Measurements from ENCODE around the gene PRCP.
A peak's percentile ranks its signal among the peaks of the same experiment; 100 is the strongest.

Gene PRCP

DNA sequence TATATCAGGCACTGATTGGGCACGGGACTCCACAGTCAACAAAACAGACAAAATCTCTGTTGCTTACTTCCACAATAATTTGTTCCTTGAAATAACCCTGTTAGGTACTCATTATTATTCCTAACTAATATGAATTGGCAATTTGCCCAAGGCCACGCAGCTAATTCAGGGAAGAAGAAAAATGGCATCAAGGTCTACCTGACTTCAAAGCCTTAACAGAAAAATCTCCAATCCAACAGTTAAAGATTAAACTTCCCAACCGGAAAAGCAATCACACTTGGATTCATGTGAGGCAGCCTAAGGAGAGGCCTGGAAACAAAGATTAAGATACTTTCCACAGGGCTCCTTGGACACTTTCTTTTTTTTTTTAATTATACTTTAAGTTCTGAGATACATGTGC is 68.9 kb downstream of the PRCP start:
- DNase-seq = no peak

DNA sequence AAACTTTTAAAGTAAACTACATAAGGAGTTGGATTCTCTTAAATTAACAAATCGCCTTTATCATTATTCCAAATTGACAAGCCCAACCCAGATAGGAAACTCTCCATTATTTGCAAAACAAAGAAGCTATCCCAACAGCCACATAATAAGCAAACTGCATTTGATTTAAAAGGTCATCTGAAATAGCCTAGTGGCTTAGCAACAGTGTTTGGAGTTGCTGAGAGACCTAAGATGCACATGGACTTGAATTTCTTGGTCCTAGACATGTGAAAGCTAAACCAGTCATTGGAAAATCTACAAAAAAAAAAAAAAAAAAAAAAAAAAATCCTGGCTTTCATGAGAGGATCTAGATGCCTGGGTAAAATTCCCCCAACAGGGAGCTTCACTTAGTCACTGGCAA is 69.5 kb downstream of the PRCP start:
- DNase-seq = no peak

DNA sequence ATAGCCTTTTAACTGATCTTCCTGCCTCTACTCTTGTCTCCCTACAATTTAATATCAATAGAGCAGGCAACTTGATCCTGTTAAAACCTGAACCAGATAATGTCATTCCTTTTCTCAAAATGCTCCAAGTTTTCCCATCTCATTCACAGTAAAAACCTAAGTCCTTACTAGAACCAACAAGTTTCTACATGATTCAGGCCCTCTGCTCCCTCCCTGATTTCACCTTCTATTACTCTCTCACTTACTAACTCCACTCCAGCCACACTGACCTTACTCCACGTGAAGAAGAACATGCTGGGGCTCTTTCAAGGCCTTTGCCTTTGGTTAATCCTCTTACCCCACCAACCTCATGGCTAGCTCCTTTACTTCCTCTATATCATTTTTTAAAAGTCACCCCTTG is 71.1 kb downstream of the PRCP start:
- no peak for DNase-seq

DNA sequence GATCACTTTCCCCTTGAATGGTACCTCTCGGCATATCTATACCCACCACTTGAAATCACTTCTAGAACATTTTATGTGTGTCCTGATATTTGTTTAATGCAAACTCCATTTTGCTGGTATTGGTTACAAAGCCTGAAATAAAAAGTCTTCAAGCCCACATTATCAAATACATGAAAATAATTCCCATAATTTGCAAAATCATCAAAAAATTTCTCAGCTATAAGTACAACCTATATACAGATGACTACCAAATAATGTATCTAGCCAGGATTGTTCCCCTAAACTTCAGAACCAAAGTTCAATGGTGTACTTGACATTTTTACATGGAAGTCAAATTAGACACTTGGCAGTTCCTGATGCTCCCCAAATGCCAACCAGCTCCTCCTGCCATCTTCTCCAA is 71.8 kb downstream of the PRCP start:
- DNase-seq = no peak

DNA sequence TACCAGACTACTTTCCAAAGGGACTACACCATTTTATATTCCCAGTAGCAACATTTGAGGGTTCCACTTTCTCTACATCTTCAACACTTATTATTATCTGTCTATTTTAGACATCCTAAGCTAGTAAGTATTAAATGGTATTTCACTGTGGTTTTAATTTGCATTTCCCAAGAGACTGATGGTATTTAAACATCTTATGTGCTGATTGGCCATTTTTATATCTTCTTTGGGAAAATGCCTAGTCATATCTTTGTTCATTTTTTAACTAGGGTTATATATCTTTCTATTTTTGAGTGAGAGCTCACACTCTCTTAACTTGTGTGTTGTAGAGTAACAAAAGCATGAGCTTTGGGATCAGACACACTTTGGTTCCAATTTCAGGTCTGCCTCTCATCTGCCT is 73.7 kb downstream of the PRCP start:
- no peak for DNase-seq

DNA sequence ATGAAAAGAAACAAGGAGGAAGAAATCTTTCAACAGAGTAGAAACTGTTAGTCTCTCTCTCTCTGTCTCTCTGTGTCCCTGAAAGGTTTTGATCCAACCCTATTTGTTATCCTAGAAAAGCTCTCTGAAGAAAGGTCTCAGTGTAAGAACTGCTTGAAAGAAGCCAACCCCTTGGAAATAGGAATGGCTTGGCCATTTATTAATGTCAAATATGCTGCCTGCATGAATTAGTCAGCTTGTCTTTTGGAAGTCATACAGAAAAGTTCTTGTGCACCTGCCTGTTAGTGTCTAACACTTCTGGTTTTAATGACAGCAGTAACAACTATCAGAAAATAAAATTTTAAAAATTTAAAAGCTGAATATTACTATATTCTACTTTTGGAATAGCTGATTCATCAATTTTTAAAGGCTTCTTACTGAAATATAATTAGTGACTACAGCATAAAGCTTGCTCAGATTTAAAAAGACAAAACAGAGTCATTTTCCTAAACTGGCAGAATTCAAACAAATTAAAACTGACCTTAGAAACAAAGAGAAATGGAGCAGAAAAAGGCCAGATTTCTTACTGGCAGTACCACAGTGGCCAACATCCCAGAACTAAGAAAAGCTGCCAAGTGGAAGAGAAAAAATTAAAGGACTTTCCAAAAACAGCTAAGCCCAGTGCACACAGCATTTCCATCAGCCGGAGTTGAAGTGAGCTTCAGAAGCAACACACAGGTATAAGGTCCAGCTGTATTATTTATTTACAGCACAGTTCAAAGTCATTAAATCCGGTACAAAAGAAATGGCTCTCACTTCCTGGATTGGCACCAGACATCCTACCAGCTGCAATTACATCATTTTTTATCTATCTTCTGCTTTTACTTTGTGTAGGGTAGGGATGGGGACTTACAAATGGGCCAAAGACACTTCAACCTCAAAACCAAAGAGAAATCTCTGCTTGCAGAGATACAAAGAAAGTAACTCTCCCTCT is 76.3 kb downstream of the PRCP start:
- DNase-seq = peak in 10 of 56 donors; percentile 7 to 40 (median 18)

DNA sequence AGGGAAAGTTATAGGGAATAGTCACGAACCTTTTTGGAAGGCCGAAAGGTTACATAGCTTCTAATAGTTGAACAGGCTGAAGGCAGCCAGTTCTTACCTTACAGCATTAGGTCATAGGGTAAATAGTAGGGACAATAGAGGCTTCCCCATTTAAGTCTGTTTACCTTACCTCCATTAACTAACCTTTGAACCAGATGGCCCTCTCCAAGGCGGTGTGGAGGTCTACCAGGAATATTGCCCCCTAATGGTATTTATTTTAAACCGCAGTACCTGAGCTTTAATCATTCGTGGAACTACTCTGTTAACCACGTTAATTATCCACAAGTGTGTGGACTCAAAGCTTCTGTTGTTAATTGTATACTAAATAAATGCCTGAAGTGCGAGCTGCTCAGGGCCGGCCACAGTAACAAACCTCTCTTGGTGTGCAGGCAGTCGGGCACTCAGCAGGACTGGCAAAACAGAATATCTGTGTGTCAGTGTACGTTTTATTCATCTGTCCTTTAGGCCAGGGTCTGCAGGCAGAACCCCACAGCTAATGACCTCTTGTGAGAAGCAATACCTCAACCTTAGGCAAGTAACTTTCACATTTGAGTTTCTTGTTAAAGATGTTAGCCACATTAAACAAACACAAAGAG is 81.7 kb downstream of the PRCP start:
- DNase-seq = no peak

DNA sequence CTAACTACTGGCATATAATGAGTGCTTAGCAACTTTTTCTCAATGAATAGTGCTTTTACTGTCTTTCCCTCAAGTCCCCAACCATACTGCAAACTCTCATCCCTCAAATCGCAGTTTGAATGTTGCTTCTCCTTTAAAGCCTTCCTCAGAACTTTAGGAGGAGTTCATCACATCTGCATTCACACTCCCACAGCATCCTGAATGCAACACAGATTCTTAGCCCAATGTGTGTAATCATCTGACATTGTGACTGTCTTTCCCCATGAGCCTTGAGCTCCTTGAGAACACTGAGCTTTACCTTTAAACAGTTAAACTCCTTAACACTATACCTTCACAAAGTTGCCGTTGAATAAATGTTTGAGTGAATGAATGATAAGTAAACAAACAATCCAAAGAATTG is 84.8 kb downstream of the PRCP start:
- DNase-seq = no peak

DNA sequence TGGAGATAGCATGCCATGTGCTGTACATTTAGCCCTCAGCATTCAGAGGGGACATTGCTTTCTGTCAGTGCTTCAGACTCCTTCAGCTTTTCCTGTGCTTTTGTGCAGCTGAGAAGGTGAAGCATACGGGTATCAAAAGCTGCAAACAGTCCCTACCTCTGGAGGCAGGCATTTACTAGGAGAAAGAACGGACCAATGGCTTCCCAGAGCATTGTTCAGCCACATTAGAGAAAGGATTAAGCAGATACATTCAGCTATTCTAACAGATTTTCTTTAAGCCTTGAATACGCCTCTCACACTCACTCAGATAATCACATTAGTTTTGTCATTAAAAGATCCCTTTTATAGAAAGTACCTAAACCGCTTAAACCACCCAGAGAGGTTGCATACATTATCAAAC is 85.9 kb downstream of the PRCP start:
- DNase-seq = no peak

DNA sequence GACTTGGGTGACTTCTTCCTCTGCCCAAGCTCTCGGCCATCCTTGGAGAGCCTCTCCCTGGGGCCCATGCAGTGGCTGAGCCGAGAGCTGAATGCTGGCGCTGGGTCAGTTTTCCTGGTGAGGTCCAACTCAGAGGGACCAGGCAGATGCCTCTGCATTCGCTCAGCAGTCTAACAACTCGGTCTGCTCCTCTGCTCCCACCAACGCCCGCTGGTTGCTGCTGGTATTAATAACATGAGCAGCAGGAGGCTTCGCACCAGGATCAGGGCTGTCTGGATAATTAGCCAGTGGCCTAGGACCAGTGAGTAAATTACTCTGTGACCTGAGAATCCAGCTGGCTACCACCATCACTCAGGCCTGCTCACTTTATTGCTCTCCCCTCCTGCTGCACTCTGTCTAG is 88.9 kb downstream of the PRCP start:
- DNase-seq = no peak

DNA sequence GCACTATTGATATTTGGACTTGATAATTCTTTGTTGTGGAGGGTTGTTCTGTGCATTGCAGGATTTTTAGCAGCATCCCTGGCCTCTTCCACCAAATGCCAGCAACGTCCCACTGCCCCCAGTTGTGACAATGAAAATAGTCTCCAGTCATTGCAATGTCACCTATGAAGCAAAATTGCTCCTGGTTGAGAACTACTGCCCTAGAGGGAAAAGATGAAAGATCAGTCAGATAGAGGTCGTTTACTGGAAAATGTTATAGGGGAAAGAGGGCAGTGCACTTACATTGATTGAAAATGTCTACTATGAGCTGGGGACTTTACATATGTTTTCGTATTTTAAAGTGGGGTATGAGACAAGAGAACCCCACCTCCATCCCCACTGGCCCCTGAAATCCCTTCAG is 89.5 kb downstream of the PRCP start:
- DNase-seq = no peak

DNA sequence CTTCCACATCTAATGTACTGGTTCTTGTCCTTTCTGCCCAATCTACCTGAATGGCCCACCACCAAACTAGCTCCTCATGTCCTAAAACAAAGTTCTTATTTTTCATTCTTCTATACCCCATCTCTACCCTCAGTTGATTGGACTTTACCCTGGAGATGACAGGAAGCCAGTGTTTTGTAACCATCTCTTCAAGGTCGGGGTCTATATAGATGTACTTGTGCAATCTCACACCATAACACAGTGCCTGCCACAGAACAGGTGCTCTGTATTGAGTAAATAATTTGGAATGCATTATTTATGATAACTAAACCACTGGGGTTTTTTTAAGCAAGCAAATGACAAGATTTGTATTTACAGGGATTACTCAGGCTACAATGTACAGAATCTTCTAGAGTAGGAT is 89.9 kb downstream of the PRCP start:
- no peak for DNase-seq

DNA sequence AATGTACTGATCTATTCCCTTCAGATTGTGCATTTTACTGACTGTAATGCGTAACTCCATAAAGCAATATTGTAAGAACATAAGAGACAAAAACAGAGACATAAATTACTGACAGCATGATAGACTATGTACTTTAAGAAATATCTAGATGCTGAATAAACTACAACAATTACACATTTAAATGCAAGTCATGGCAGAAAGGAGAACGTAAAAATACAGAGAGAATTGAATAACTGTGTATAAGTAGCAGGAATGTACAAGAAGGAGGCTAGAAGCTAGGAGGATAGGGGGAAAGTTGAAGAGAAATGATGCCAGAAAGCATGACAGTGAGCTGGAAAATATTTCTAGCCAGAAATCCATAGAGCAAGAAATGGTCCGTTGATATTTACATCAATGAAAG is 92.6 kb downstream of the PRCP start:
- no peak for DNase-seq

DNA sequence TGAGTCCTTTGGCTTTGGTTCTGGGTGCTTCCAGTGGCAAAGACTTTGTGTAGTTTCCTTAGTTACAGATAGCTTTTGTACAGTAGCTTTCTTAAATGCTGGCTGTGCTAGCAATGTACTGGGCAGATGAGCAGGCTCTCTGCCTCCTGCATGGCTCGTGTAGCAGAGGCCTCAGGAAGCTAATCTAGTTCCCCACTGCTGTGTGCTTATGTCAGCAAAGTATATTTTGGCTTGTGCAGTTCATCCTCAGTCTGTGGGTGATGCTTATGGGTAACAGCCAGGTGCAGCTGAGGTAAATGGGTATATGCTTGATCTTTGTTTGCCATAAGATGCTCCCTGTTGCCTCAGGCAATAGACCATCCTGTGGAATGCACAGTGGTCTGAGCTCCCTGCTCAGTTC is 97.5 kb downstream of the PRCP start:
- no peak for DNase-seq

DNA sequence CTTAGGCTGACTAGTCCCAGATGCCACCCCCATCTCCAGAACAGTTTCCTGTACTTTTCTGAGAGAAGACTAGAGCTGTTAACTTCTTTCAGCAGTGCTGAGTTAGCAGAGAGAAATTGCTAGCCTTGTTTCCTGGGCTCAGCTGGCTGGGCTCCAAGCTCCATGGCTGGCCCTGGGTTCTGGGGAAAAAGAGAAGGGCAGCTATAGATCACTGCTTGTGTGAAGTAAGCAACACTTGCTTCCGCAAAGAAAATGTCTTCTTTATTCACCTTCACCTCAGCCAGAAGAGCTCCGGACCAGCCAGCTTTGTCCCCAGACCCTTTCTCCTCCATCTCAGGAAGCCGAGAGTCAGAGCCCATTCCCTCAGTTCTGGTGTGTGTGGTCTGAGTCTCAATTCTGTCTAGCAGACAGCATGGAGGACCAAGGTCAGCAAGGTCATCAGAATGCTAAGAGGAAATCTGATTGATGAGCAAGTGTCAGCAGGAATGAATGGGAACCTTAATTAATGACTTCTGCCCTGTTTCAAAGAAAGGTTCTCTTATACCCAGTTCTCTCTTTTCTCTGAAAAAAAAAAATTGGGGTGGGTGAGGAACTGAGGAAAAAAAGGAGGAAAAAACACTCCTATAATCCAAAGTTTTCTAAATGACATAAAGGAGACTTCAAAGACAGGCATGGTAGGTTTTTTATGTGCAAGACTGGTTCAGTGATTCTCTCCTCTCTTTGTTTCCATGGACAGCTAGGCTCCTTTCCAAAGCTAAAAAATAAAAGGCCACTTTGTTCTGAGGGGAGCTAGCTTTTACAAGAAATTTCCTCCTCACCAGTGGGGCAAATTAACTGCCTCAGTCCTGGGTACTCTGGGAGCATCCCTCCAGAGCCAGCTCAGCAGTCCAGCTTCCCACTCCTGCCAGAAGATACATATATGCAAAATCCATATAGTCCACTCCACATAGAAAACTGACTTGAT is 103.0 kb downstream of the PRCP start:
- DNase-seq = peak in 42 of 56 donors; percentile 14 to 70 (median 44)

DNA sequence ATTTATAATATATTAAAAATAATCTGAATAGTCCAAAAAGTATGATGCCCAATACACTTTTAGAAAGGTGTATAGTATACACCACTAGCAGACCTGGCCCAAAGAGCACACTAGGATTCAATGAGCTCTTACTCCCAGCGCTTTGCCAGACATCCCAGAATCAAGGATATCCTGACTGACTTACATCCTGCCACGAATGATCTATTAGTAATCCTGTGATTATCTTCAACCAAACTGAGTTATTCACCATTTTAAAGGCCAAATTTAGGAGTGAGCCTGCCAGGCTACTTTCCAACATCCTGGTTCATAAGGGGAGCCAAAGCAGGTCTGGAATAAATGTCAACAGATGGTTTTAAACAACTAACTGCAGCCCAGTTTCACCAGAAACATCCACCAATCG is 105.7 kb downstream of the PRCP start:
- no peak for DNase-seq

DNA sequence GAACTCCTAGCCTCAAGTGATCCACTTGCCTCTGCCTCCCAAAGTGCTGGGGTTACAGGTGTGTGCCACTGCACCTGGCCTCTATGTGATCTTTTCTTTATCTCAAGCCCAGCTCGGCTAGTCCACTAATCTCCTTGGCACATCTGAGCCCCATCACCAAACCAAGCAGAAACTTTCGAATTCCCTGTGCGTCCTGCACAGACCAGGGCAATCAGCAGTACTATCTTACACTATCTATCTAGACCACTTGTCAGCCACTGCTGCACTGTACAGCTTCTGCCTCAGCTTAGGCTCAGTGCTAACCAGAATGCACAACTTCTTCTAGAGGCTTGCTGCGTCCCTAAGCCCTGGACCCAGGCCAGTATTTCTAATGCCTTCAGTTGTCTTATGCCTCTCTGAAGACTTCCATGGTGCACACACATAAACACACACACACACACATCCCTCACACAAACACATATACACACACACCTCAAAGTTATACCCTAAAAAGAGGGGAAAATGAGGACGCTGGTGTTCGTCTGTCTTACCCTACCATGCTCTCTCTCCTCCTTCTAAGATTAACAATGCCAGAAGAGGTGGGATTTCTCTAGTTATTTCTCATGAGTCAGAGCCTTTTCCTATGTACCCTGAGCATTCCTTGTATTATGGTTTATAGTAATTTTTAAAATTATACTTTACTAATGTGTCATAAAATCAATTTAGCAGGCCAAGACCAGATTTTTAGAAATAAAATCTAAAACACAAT is 107.2 kb downstream of the PRCP start:
- no peak for DNase-seq

DNA sequence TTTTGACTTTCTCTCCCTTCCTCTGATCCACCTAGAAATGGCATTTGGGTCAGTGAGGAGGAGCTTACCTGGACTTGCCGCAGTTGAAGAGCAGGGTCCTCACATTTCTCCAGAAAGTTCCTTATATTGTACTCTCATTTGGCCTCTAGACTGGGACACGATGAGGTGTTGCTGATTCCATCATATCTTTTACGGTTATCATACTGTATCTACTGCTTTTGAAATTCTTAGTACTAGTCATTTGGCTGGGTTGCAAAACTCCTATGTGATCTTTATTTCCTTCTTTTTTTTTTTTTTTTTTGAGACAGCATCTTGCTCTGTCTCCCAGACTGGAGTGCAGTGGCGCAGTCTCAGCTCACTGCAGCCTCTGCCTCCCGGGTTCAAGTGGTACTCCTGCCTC is 107.9 kb downstream of the PRCP start:
- no peak for DNase-seq

DNA sequence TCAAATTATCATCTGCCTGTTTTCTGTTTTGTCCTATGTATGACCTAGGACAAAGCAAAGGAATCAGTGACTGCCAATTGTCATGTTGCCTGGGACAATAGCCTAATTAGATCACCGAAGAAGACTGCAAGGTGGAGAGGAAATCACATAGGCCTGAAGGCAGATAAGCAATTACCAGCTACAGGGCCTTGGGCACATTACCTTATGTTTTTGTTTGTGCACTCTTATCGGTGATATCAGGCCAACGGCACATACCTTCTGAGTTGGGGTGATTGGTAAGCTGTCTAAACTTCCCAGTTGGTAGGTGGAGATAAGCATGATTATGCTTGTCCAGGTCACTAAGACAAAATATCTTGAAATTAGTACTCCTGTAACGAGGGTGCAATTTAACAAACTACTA is 108.5 kb downstream of the PRCP start:
- no peak for DNase-seq

DNA sequence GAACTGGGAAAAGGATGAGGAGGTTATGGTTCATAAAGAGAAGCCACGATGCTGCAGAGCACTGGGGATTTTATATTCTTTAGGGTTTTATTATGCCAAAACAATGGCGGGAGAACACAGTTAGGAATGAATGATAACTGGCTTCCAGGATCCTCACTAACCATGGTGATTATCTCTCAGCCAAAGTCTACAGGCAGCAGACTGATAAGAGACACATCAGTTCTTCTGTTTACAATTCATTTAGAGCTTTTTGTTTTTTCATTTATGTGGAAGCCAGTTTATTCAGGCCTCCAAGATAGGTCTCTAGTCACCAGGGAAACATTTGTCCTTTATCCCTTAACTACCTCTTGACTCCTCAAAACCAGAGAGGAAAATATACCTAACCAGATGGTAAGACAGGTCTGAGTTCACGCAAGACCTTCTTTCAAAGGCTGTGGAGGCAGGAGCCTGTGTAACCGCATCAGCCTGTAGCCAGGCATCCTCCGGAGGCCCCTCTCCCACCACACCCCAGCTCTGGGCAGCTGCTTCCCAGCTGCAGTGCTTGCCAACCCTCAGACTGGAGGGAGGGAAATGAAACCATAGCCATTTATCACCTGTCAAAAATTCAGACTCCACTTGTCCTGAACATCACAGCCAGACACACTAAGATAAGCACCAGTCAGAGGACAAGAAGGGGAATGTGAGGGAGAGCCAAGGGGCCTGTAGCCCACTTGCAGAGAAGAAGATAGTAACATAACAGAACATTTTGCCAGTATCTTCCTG is 109.3 kb downstream of the PRCP start:
- no peak for DNase-seq
